Neural cell (in vitro differentiated cells): ENCODE data around the gene HSDL2. TPM values are rescaled to one million over a fixed set of nuclear protein-coding genes. Genes with fewer than 3 reads are reported as not detected.

Source experiments
- H2AFZ ChIP-seq: fragments of 200-600, 300-800 bp; sonication (generic), shearing (Covaris generic); 2 replicates; pipeline ENCODE4 v1.6.0; 2014; ENCODE audit warnings: low read depth, mild to moderate bottlenecking, antibody characterized with exemption, low read length, moderate library complexity
- H3F3A ChIP-seq: fragments of 200-600 bp; shearing (Covaris generic); 2 replicates; pipeline ENCODE4 v1.6.1; 2016; ENCODE audit warnings: mild to moderate bottlenecking, moderate library complexity, mixed read lengths, antibody characterized with exemption, low read length; ENCODE audit not compliant: insufficient read depth, poor library complexity, severe bottlenecking
- H3K27ac ChIP-seq: fragments of 200-600, 300-800 bp; sonication (generic), shearing (Covaris generic); 2 replicates; pipeline ENCODE4 v1.5.1; 2014; ENCODE audit warnings: mild to moderate bottlenecking, low read length, moderate library complexity
- H3K27me3 ChIP-seq: fragments of 300-800, 200-600 bp; sonication (generic), shearing (Covaris generic); 2 replicates; pipeline ENCODE4 v1.6.0; 2014; ENCODE audit warnings: mild to moderate bottlenecking, low read depth, low read length, moderate library complexity; ENCODE audit not compliant: insufficient read depth
- H3K36me3 ChIP-seq: fragments of 300-800, 200-600 bp; sonication (generic), shearing (Covaris generic); 2 replicates; pipeline ENCODE4 v1.5.1; 2014; ENCODE audit warnings: mild to moderate bottlenecking, antibody characterized with exemption, low read length, moderate library complexity; ENCODE audit not compliant: insufficient read depth
- H3K4me2 ChIP-seq: fragments of 300-800, 200-600 bp; sonication (generic), shearing (Covaris generic); 2 replicates; pipeline ENCODE4 v1.6.0; 2014; ENCODE audit warnings: mild to moderate bottlenecking, low read length
- H3K4me3 ChIP-seq: fragments of 300-800, 200-600 bp; sonication (generic), shearing (Covaris generic); 2 replicates; pipeline ENCODE4 v1.5.1; 2014; ENCODE audit warnings: mild to moderate bottlenecking, low read length, moderate library complexity
- H3K79me2 ChIP-seq: fragments of 200-600 bp; shearing (Covaris generic); replicated peaks from 2 replicates; pipeline ENCODE4 v1.6.0; 2014; ENCODE audit warnings: mild to moderate bottlenecking, low read length, moderate library complexity; ENCODE audit not compliant: insufficient read depth
- H3K9ac ChIP-seq: fragments of 300-800, 200-600 bp; sonication (generic), shearing (Covaris generic); 2 replicates; pipeline ENCODE4 v1.6.1; 2016; ENCODE audit warnings: mild to moderate bottlenecking, low read length, mixed read lengths
- H3K9me2 ChIP-seq: fragments of 200-600 bp; shearing (Covaris generic); 2 replicates; pipeline ENCODE4 v1.6.1; 2016; ENCODE audit warnings: mild to moderate bottlenecking, low read length, mixed read lengths; ENCODE audit not compliant: insufficient read depth
- H3K9me3 ChIP-seq: fragments of 200-600, 300-800 bp; sonication (generic), shearing (Covaris generic); 2 replicates; pipeline ENCODE4 v1.6.1; 2016; ENCODE audit warnings: mild to moderate bottlenecking, mixed run types, low read length, moderate library complexity, mixed read lengths
- H4K20me1 ChIP-seq: fragments of 200-600 bp; shearing (Covaris generic); 2 replicates; pipeline ENCODE4 v1.6.1; 2016; ENCODE audit warnings: mild to moderate bottlenecking, mixed run types; ENCODE audit not compliant: insufficient read depth
- EP300 ChIP-seq: fragments of 450-650 bp; conservative IDR thresholded peaks from 2 replicates; pipeline ENCODE4 v1.6.1; 2014; ENCODE audit warnings: antibody characterized with exemption, mild to moderate bottlenecking, moderate library complexity; ENCODE audit not compliant: poor library complexity, severe bottlenecking
- EZH2 ChIP-seq: fragments of 200-600, 300-800 bp; shearing (Covaris generic), sonication (generic); IDR thresholded peaks from 2 replicates; pipeline ENCODE4 v1.6.1; 2014; ENCODE audit warnings: antibody characterized with exemption, low read length, borderline replicate concordance, mild to moderate bottlenecking; ENCODE audit not compliant: insufficient read depth, poor library complexity, severe bottlenecking
- MXI1 ChIP-seq: fragments of 450-650 bp; conservative IDR thresholded peaks from 2 replicates; pipeline ENCODE4 v1.6.1; 2014; ENCODE audit warnings: antibody characterized with exemption, mild to moderate bottlenecking; ENCODE audit not compliant: poor library complexity, severe bottlenecking
- POLR2AphosphoS5 ChIP-seq: IDR thresholded peaks from 2 replicates; pipeline ENCODE4 v1.6.1; 2012
- RAD21 ChIP-seq: fragments of 450-650 bp; conservative IDR thresholded peaks from 2 replicates; pipeline ENCODE4 v1.6.1; 2014; ENCODE audit warnings: antibody characterized with exemption, mild to moderate bottlenecking, moderate library complexity
- SMC3 ChIP-seq: fragments of 450-650 bp; conservative IDR thresholded peaks from 2 replicates; pipeline ENCODE4 v1.6.1; 2014; ENCODE audit warnings: antibody characterized with exemption, mild to moderate bottlenecking, moderate library complexity; ENCODE audit not compliant: poor library complexity
- TAF1 ChIP-seq: IDR thresholded peaks from 2 replicates; pipeline ENCODE4 v1.6.1; 2012; ENCODE audit warnings: low read depth
- polyA plus RNA-seq: library from polyadenylated mRNA; depleted of rRNA; stranded (reverse); fragments of >200 nt; gene quantifications from 2 replicates; pipeline ENCODE4 v1.2.3, GENCODE V29; 2014
- TF ChIP-seq, protein P1 (sequence below): IDR thresholded peaks from 2 replicates; pipeline ENCODE4 v1.6.1; 2012; ENCODE audit warnings: borderline replicate concordance

The HSDL2 gene
- polyA plus RNA-seq, 1 donor from 2014 or later, result 9.0 TPM

DNA sequence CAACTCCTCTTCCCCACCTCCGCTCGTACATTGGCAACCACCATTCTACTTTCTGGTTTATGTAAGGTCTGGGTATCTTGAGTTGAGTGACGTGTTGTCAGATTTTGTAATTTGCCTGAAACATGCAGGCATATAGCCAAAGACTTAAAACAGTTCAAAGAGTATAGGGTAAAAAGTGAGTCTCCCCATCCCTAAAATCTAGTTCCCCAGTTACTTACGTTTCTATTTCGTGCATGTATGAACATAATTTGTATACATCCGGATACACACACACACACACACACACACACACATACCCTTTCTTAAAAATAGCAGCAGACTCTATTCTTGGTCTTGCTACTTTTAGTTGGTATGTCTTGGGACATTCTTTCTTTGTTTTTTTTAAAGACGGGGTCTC is 915 bp downstream of the HSDL2 start:
- Histone ChIP-seq H4K20me1 (no peaks in the 10 kb centered on the region), H3F3A (no peaks in the 10 kb centered on the region), H3K9me3 (no peaks in the 10 kb centered on the region), H2AFZ (no peak overlapping the region), H3K9me2 (no peaks in the 10 kb centered on the region), H3K79me2 (peaks cover 9% of the 10 kb centered on the region), H3K9ac (no peak overlapping the region), H3K27me3 (no peaks in the 10 kb centered on the region), H3K4me3 (peak overlapping the region; percentile 87), H3K36me3 (no peaks in the 10 kb centered on the region), H3K4me2 (peak overlapping the region; percentile 66), H3K27ac (no peak overlapping the region)
- TF ChIP-seq RAD21 (no peak), EP300 (no peak), MXI1 (no peak), EZH2 (no peak)
- TF ChIP-seq, protein P1, sequence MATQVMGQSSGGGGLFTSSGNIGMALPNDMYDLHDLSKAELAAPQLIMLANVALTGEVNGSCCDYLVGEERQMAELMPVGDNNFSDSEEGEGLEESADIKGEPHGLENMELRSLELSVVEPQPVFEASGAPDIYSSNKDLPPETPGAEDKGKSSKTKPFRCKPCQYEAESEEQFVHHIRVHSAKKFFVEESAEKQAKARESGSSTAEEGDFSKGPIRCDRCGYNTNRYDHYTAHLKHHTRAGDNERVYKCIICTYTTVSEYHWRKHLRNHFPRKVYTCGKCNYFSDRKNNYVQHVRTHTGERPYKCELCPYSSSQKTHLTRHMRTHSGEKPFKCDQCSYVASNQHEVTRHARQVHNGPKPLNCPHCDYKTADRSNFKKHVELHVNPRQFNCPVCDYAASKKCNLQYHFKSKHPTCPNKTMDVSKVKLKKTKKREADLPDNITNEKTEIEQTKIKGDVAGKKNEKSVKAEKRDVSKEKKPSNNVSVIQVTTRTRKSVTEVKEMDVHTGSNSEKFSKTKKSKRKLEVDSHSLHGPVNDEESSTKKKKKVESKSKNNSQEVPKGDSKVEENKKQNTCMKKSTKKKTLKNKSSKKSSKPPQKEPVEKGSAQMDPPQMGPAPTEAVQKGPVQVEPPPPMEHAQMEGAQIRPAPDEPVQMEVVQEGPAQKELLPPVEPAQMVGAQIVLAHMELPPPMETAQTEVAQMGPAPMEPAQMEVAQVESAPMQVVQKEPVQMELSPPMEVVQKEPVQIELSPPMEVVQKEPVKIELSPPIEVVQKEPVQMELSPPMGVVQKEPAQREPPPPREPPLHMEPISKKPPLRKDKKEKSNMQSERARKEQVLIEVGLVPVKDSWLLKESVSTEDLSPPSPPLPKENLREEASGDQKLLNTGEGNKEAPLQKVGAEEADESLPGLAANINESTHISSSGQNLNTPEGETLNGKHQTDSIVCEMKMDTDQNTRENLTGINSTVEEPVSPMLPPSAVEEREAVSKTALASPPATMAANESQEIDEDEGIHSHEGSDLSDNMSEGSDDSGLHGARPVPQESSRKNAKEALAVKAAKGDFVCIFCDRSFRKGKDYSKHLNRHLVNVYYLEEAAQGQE, result no peak

DNA sequence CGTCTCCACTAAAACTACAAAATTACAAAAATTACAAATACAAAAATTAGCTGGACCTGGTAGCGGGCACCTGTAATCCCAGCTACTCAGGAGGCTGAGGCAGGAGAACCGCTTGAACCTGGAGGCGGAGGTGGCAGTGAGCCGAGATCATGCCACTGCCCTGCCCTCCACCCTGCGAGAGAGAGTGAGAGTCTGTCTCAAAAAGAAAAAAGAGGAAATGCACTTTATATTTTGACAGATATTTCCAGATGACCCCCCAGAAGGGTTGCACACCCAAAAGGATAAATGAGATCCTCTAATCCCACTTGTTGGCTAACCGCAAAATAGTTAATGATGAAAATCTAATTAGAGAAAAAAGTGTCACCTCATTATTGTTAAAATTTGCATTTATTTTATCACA is 2.2 kb downstream of the HSDL2 start:
- TF ChIP-seq RAD21 (no peak), POLR2AphosphoS5 (no peak), SMC3 (no peak), EP300 (no peak), EZH2 (no peak)
- H3K4me3 ChIP-seq, result no peak overlapping the region
- no peaks in the 10 kb centered on the region for H3K9me3 ChIP-seq
- no peak overlapping the region for H3K27ac ChIP-seq
- H4K20me1 ChIP-seq, result no peaks in the 10 kb centered on the region
- H3K4me2 ChIP-seq, result no peak overlapping the region
- H3K36me3 ChIP-seq, result no peaks in the 10 kb centered on the region
- no peak overlapping the region for H2AFZ ChIP-seq
- H3K9me2 ChIP-seq, result no peaks in the 10 kb centered on the region
- no peaks in the 10 kb centered on the region for H3K27me3 ChIP-seq
- H3F3A ChIP-seq, result no peaks in the 10 kb centered on the region
- no peak overlapping the region for H3K9ac ChIP-seq
- H3K79me2 ChIP-seq, result peaks cover 5% of the 10 kb centered on the region

DNA sequence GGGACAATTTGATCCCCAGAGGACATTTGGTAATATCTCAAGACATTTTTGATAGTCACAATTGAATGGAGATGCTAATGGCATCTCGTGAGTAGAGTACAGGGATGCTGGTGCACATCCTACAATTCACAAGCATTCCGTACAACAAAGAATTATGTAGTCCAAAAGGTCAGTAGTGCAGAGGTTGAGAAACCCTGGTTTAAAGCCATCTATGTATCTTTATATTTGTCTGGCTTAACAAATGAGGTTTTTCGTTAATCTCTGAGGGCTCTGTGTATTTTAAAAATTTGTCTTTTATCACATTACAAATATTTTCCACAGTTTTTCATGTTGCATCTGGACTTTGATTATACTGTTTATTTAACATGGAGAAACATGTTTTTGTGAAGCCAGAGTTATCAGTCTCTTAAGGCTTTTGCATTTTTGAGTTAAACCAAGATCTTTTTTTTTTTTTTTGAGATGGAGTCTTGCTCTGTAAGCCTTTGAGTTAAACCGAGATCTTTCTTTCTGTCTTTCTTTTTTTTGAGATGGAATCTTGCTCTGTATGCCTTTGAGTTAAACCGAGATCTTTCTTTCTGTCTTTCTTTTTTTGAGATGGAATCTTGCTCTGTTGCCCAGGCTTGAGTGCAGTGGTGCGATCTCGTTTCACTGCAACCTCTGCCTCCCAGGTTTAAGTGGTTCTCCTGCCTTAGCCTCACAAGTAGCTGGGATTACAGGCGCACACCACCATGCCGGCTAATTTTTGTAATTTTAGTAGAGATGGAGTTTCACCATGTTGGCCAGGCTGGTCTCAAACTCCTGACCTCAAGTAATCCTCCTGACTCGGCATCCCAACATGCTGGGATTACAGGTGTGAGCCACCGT is 2.8 kb downstream of the HSDL2 start:
- Histone ChIP-seq H3K27ac (no peak overlapping the region), H3K9me3 (no peaks in the 10 kb centered on the region), H3F3A (no peaks in the 10 kb centered on the region), H3K36me3 (no peaks in the 10 kb centered on the region), H3K4me2 (no peak overlapping the region), H4K20me1 (no peaks in the 10 kb centered on the region), H3K27me3 (no peaks in the 10 kb centered on the region), H2AFZ (no peak overlapping the region), H3K79me2 (no peaks in the 10 kb centered on the region), H3K9ac (no peak overlapping the region), H3K9me2 (no peaks in the 10 kb centered on the region), H3K4me3 (no peak overlapping the region)
- TF ChIP-seq, protein P1, result no peak
- TF ChIP-seq EZH2 (no peak), TAF1 (no peak)
